NCI-H524 (cell line): Measurements from ENCODE around the gene SLC6A3.

ENCODE experiments used
- DNase-seq, 2 experiments: peaks; one replicate each; lab custom pipeline; 2025; lab: John Stamatoyannopoulos, UW

The SLC6A3 gene

DNA sequence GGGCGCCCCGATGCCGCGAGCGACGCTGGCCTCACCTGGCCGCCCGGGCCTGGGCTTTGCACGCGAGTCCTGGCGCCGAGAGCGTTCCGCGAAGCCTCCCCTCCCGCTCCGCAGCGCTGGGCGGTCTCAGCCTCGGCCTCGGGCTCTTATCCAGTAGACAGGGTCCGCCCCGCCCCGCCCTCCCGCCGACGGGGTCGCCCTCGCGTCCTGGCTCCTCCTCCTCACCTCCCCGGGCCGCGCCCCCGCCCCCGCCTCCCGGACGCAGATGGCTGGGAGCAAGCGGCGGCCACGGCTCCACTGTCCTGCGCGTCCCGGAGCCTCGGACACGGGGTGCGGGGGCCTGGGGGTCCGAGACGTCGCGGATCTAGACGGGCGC, at the start of gene SLC6A3:
TSS of gene SLC6A3 (minus strand) at position 128 of the 376 bp plus-strand sequence. CDS start 2,243 bp downstream, outside the sequence.
- DNase-seq: peak; percentile 58 to 78

DNA sequence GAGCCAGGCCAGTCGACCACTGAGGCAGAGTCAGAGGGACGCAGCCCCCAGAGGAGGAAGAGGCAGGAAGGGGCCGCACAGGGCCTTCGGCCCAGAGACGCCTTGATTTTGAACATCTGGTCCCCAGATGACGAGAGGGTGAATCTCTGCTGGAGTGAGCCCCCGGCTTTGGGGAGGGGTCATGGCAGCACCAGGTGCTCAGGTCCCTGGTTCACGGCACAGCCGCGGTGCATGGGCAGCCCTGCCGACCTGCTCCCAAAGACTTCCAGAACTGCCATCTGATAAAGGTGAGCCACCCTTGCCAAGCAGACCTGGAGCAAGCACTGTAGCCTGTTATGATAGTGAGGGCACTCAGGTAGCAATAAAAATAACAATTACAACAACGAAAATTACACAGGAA, 48.7 kb upstream of the SLC6A3 start:
- no peak for DNase-seq

DNA sequence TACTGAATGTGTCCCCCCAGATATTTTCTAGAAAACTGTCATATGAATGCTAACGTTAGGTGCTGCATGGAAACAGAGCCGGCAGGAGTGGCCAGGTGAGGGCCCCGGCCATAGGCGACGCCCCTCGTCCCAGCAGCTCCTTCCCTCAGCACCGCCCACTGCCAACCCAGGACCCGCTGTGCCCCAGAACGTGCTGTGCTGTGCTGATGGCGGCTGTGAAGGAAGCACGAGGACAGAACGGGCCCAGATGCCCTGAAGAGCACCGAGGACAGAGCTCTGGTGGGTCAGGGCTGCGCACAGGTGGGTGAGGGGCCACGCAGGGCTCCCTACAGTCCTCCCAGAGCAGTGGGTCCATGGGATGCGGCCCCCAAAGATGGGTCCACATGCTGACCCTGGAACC, 48.2 kb upstream of the SLC6A3 start:
- no peak for DNase-seq

DNA sequence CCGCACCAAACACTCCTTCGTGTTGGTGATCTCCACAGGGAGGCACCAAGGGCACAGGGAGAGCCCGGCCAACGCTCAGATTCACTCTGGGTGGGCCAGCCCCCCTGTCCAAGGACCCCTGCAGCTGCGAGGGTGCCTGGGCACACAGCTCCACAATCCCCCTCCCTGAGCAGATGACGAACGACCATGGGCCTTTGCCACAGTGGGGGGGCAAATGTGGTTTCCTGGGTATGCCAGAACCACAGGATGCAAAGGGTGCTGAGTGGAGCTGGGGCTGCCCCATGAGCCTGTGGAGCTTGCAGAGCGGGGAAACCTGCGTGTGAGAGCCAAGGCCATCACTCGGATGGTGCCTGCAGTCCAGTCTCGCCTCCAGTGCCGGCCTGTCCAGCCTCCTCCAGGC, 47.5 kb upstream of the SLC6A3 start:
- DNase-seq: no peak

DNA sequence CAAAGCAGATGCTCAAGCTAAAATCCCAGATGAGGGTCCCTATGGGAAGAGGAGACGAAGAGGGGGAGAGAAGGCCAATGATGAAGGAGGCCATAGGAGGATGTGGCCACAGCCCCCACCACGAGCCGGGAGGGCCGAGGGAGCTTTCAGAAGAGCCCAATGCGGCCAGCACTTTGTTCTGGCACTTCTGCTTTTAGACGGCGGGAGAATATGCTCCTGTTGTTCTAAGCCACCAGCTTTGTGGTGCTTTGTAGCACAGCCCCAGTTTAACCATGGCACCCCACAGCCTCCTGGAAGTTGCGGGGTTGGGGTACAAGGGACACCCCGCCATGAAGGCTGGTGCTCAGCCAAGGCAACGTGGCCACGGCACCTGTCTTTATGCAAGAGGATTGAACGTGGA, 45.1 kb upstream of the SLC6A3 start:
- peak in 1 of 2 experiments; percentile 29 for DNase-seq

DNA sequence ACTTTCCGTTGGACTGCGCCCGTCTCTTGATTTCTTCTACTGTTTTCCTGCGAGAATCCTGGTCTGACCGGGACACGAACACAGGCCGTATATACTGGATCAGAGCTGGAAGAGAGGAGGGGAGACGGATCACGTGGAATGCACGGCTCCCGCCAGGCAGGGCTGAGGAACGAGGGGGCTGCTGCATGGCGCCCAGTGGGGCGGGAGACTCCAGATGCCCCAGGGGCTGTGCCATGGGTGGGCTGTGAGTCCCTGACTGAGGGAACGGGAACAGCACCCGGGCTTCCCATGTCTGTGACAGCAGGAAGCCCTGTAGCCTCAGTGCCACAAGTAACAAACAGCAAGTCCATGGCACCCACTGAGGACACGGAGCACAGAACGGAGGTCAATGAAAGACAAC, 44.5 kb upstream of the SLC6A3 start:
- no peak for DNase-seq

DNA sequence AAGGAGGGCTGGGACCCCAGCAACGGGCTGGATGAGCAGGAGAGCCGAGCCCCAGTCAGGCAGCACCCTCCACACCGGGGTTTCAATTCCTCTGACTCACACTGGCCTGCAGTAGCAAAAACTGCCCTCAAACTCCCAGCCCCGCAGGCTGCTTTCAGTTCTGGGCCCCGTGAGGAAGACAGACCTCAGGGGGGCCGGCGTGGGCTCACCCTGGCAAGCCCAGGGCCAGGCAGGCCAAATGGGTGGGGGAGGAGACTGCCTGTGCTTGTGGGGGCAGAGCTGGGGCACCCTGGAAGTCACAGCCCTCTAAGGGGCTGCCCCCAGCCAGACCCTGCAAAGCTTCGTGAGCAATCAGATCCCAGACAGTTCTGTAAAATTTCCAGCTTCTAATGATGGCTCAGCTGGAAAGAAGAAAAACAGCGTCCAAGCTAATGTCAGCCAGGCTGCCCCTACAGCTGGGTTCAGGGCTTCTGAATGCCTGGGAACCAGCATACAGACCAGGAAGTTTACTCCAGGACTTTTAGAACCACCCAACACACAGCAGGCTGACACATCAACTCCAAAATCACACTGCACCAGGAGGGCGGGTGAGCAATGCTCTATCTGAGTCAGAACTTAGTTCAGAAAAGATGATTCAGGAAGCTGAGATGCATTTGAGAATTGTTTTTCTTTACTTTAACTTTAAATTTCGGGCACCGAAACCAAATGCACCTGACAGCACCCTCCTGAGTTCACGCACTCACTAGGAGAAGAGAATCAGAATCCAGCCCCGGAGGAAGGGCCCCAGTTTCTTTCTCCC, 43.8 kb upstream of the SLC6A3 start:
- no peak for DNase-seq

DNA sequence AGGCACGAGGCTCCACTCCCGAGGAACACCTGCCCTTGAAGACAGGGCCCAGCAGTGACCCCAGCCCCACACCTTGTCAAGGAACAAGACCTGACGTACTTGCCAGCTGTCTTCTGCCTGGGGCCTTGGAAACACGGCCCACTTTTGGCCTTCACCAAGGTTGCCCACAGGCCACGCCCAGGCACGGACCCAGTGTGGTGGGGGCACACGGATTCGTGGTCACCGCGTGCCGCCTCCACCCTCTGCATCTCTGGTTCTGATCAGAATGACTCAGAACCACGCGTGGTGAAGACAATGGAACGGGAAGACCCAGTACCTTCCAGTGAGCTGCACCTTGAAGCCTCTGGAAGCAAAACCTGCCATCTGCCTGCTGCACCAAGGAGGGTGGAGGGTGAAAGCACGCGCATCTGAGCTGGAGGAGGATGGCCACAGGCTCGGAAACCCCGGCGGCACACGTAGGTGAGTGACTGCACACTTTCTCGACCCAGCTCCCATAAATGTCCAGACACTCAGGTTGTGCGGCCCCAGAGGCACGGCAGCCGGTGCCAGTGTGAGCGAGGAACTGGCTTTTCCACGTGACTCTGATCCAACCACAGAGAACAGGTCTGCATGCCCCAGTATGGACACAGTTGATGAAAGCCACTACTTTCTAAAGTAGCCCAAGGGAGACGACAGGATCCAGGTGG, 42.0 kb upstream of the SLC6A3 start:
- no peak for DNase-seq

DNA sequence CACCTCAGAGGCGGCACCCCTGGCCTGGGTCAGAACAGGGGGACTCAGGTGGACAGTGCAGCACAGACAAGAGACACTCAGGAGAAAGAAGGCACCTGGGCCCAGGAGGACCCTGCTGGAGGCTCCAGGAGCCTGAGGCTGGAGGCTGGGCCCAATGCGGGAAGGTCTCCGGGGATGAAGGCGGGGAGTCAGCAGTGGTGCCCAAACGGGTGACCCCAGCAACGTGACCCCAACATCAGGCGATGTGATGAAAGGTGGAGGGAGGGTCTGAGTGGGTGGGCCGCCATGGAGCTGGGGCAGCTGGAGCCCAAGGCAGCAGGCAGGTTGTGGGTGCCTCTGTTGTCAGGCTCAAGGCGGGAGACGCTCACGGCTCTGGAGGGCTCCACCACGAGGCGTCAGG, 41.0 kb upstream of the SLC6A3 start:
- DNase-seq: no peak

DNA sequence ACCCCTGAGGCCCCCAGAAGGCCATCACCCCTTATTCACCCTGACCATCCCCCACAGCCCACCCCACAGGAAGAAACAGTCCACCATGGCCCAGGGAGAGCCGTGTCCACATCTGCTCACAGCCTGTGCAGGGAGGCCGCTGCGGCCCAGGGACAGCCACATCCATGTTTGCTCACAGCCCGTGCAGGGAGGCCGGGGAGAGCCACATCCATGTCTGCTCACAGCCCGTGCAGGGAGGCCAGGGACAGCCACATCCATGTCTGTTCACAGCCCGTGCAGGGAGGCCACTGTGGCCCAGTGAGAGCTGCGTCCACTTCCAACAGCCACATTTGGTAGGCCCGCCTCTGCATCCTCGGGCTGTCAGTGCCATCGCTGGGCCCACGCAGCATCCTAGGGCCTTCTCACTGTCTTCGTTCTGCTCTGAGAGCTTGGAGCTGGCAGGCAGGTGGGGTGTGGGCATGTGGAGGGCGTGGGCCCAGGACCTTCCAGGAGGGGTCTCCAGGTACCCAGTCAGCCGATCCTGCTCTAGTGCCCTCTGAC, 40.4 kb upstream of the SLC6A3 start:
- DNase-seq: no peak

DNA sequence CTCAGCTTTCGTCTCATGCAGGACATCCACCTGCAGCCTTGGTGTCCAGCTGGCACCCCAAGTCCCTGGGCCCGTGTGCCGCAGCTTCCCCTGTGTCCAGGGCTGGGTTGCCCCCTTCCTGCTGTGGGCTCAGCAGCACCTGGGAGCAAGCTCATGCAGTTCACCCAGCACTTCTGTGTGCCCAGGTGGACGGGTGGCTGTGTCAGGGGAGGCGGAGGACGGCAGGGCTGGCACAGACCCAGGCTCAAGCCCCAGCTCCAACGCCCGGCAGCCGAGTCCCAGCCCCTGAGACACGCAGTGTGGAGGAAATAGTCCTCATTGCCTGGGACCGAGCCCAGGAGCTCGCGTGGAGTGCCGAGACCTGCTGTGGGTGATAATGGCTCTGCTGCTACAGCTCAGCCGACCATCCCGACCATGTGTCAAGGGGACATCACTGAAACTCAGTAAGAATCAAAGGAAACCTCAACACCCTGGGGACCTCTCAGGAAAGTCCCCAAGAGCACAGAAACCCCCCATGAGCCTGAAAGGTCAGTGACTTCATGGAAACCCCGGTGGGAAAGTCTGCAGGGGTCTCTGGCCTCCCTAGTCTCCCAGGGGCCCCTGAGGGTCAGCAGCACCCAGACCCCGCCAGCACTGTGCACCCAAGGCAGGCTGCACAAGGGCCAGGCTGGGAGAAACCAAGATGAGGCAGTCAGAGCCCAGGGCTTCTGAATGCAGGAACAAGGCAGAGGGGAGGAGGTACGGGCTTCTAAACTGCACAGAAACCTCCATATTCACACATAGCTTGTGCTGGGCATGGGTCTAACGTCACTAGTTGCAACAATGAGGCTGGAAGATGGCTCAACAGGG, 39.7 kb upstream of the SLC6A3 start:
- no peak for DNase-seq

DNA sequence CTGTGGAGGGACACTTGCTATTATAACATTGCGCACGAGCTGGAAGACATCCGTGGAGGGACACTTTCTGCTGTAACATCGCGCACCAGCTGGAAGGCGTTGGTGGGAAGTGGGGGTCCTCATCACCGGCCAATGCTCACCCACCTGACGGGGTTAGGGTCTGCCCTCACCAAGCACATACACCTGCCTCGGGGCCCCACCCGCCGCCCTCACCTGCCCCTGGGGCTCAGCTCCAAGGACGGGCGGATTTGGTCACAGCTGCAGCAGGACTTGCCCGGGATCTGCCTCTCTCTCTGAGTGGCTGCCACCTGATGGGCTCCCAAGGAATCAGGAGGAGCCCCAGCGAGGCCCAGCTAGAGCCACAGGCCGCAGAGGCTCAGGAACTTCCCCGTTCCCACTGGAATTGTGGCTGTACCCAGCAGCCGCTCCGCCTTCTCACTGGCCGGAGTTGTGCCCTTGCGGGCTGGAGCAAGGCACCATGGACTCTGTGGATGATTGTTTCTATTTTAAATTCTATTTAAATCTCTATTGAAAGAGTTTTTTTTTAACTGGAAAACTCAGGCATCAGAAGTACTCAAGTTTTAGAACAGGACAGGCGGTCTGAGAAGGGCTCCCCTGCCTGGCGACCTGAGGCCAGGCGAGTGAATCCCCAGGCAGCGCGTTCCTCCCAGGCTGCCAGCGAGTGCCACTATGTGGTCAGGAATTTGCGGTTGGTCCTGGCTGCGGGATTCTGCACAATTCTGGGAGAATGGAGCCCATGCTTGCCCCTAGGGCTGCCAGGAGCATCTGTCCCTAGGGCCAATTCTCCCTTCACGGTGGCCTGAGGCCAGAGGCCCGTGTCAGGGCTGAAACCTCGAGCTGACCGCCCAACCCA, 38.9 kb upstream of the SLC6A3 start:
- DNase-seq: no peak

DNA sequence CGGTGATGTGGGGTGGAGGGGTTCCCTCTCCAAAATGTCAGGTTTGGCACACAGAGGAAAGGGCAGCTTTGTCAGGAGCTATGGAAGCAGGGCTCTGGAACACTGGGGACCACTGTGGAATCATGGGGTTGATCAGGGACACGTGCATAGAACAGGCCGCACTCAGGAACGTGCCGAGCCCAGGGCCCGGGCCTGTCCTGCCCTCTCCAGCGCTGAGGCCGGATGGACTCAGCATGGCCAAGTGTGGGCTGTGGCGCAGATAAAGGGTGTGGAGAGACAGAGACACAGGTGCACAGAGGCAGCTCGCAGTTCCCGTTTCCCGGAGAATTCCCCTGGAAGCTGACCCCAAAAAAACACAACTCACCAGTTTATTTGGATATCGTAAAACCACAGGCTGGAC, 37.8 kb upstream of the SLC6A3 start:
- DNase-seq: no peak

DNA sequence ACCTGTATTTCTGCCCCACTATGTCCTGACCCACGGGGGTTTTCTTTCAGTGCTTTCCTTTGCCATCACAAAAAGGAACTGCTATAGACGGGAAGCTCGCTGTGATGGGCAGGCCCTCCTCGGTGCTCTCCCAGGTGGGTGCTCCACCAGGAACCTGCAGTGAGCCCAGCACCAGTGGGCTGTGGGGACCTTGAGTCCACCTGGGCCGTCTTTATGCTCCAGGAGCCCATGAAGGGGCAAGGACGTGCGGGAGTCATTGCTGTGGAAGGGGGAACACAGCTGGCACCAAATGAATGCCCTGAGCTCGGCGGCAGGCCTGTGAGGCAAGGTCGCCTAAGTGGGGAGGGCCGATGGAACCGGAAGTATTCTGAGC, 36.7 kb upstream of the SLC6A3 start:
- no peak for DNase-seq

DNA sequence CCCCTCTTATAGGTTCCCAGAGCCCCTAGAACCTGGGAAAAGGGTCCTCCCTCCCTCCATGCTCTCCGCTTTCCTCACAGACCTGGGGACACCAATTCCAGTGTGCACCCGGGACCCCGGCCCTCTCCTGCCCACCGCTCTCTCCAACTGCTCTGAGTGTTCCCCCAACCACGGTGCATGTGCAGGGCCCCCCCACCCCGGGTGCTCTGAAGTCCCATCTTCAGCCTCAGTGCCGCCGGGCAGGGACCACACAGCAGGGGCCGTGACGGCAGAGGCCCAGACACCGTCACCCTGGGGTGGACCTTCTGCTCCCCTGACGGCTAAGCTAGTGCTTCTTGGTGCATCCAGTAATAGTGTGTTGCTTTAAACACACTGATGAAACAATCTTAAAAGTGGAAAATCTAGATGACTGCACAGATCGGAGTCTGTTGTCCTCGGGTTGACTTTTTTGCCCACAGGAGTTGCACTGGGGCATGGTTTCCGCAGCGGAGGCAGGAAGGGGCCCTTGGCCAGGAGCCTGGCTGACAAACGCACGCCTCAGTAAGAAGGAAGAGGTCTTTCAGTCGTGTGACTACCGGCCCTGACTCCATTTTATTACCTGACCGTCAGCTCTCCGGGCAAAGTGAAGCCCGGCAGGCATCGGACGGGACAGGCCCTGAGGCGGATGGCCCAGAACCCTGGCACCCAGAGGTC, 36.2 kb upstream of the SLC6A3 start:
- DNase-seq: no peak

DNA sequence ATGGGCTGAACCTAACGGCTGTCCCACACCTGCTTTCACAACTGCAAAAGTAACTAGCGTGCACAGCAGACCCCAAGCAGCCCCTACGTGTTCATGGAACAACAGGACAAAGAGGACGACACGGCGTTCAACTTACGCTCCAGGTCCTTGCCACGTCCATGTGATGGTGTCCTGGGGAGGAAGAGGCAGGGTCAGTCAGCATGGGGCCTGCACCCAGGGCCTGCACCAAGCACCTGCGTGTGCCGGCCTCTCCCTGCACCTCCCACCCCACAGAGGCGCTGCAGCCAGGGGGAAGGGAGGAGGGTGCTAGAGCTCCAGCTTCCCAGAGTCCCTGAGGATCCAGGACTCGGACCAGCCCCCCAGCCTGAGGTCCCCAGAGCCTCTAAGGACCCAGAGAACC, 35.6 kb upstream of the SLC6A3 start:
- no peak for DNase-seq

DNA sequence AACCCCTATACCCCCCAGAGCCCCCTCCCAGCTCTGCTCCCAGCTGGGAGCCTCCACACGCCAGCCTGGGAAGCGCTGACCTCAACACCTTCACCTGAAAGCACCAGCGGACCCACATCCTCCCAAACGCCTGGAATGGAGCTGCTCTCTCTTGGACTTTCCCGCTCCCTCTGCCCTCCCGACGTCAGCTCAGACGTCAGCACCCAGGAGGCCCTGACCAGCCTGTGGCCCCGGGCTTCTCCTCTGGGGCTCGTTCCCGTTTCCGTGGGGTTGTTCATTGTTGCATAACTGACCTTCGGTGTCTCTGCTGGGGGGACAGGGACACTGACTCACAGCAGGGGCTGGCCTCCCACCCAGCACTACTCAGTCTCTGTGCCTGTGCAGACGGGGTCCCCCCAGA, 35.0 kb upstream of the SLC6A3 start:
- DNase-seq: no peak

DNA sequence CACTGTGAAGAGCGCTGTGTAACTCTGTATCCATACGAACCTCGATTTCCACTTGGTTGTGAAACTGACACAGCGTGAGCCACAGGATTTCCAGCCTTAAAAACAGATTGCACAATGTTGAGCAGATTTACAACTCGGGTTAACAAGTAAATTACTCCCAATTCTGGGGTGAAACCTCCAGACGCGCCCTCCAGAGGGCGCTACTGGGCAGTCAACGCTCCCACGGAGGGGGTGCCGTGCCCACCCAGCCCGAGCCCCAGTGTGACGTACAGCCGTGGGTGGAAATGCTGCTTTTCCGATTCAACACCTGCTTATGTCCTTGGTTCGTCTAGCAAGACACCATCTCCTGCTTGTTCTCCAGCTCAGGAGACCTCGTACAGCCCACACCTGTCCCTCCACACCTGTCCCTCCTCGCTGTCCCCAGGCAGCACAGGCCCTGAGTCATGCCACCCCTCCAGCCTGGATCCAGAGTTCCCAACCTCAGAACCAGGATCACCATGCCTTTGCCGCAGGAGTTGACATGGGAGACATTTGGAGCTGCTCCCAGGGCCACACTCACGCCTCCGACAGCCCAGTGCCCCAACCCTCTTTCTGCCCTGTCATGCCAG, 34.4 kb upstream of the SLC6A3 start:
- peak in 1 of 2 experiments; percentile 51 for DNase-seq

DNA sequence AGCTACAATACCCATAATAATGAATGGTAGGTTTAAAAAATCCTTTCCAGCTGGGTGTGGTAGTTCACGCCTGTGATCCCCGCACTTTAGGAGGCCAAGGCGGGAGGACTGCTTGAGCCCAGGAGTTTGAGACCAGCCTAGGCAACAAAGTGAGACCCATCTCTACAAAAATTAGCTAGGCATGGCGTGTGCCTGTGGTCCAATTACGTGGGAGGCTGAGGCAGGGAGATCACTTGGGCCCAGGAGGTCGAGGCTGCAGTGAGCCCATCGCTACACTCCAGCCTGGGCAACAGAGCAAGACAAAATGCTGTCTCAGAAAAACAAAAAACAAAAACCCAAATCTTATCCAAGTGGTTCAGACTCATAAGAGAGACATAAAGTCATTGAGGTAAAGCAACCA, 33.8 kb upstream of the SLC6A3 start:
- no peak for DNase-seq

DNA sequence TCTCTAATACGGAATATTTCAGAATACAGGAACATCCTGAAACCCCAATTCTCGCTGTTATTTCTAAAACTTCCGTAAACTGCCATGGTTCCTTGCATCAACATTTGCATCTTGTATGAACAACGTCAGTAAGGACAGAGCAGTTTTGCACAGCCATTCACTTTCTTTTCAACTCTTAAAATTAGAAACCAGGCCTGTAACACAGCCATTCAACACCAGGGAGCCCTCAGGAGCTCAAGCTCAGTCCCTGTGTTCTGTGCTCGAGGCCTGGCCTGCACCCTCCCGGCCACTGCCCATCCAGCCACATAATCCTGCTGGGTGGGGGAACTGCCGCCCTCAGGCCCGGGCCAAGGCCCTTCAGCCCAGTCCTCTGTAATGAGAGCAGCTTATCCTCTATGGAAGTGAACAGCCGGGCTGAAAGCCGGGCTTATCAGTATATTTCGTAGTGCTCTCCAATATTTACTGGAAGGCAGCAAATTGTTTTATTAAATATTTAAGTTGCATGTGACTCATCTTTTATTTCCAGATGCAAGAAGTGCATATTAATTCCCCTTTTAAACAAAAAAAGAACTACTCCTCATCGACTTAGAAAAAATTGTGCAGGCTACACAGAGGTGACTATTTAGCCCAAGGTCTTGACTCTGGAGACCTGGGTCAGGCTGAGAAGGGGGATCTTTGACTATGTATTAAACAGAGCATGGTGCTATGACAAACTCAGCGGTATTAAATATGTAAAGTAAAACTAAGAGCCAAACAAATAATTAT, 33.2 kb upstream of the SLC6A3 start:
- no peak for DNase-seq
